H9 (cell line): Measurements from ENCODE around the gene ID4. TPM values are rescaled to one million over a fixed set of nuclear protein-coding genes. Genes with fewer than 3 reads are reported as not detected.

Experiments
- DNase-seq: peaks from one replicate; pipeline ENCODE4 v3.0.0-alpha.2; 2017
- H2AFZ ChIP-seq: one replicate; pipeline ENCODE4 v1.6.1; 2013; ENCODE audit warnings: mild to moderate bottlenecking, low read length, control low read depth, moderate library complexity
- H2AK5ac ChIP-seq: 2 replicates; pipeline ENCODE4 v1.6.1; 2013; ENCODE audit warnings: low read length, control low read depth, mixed read lengths; ENCODE audit not compliant: insufficient read length
- H2BK120ac ChIP-seq: one replicate; pipeline ENCODE4 v1.6.1; 2013; ENCODE audit warnings: low read depth, mild to moderate bottlenecking, low read length, control low read depth, inconsistent platforms; ENCODE audit not compliant: poor library complexity, severe bottlenecking
- H2BK12ac ChIP-seq: 2 replicates; pipeline ENCODE4 v1.6.1; 2013; ENCODE audit warnings: low read length, control low read depth, mixed read lengths, low read depth; ENCODE audit not compliant: insufficient read length
- H2BK15ac ChIP-seq: 2 replicates; pipeline ENCODE4 v1.6.1; 2013; ENCODE audit warnings: low read depth, low read length, control low read depth
- H2BK20ac ChIP-seq: one replicate; pipeline ENCODE4 v1.6.1; 2013; ENCODE audit warnings: low read depth, mild to moderate bottlenecking, low read length, control low read depth, inconsistent platforms; ENCODE audit not compliant: poor library complexity, severe bottlenecking
- H2BK5ac ChIP-seq: 2 replicates; pipeline ENCODE4 v1.6.1; 2013; ENCODE audit warnings: low read length, control low read depth, mixed read lengths; ENCODE audit not compliant: insufficient read length
- H3K14ac ChIP-seq: 2 replicates; pipeline ENCODE4 v1.6.1; 2013; ENCODE audit warnings: low read length, control low read depth; ENCODE audit not compliant: insufficient read depth
- H3K18ac ChIP-seq: 2 replicates; pipeline ENCODE4 v1.6.1; 2013; ENCODE audit warnings: low read depth, mild to moderate bottlenecking, mixed read lengths, low read length, control low read depth; ENCODE audit not compliant: insufficient read length
- H3K23ac ChIP-seq: 2 replicates; pipeline ENCODE4 v1.6.1; 2013; ENCODE audit warnings: low read length, control low read depth, mixed read lengths, low read depth; ENCODE audit not compliant: insufficient read length
- H3K23me2 ChIP-seq: 2 replicates; pipeline ENCODE4 v1.6.1; 2013; ENCODE audit warnings: low read depth, mild to moderate bottlenecking, mixed read lengths, low read length, control low read depth; ENCODE audit not compliant: insufficient read length, poor library complexity, severe bottlenecking
- H3K27ac ChIP-seq: 2 replicates; pipeline ENCODE4 v1.5.1; 2013; ENCODE audit warnings: low read length, control low read depth, mixed read lengths, low read depth; ENCODE audit not compliant: insufficient read length
- H3K27me3 ChIP-seq: 2 replicates; pipeline ENCODE4 v1.6.1; 2013; ENCODE audit warnings: low read length, control low read depth, inconsistent platforms; ENCODE audit not compliant: insufficient read depth
- H3K4ac ChIP-seq: 2 replicates; pipeline ENCODE4 v1.6.1; 2013; ENCODE audit warnings: low read depth, mild to moderate bottlenecking, control low read depth, inconsistent platforms, low read length, moderate library complexity
- H3K4me1 ChIP-seq: 2 replicates; pipeline ENCODE4 v1.6.1; 2013; ENCODE audit warnings: low read length, control low read depth, inconsistent platforms; ENCODE audit not compliant: insufficient read depth
- H3K4me2 ChIP-seq: 2 replicates; pipeline ENCODE4 v1.6.1; 2013; ENCODE audit warnings: low read length, control low read depth, mixed read lengths; ENCODE audit not compliant: insufficient read length, insufficient read depth
- H3K56ac ChIP-seq: 2 replicates; pipeline ENCODE4 v1.6.1; 2013; ENCODE audit warnings: low read depth, mild to moderate bottlenecking, mixed read lengths, low read length, control low read depth; ENCODE audit not compliant: insufficient read length
- H3K79me1 ChIP-seq: 2 replicates; pipeline ENCODE4 v1.6.1; 2013; ENCODE audit warnings: low read depth, mild to moderate bottlenecking, moderate library complexity, low read length, control low read depth, inconsistent platforms; ENCODE audit not compliant: insufficient read depth, poor library complexity, severe bottlenecking
- H3K79me2 ChIP-seq: 2 replicates; pipeline ENCODE4 v1.6.1; 2013; ENCODE audit warnings: low read length, control low read depth, inconsistent platforms; ENCODE audit not compliant: insufficient read depth
- H3K9ac ChIP-seq: 2 replicates; pipeline ENCODE4 v1.6.1; 2013; ENCODE audit warnings: low read length, control low read depth, mixed read lengths; ENCODE audit not compliant: insufficient read length; ENCODE audit errors: extremely low read depth
- H3K9me3 ChIP-seq: one replicate; pipeline ENCODE4 v1.6.1; 2013; ENCODE audit warnings: low read depth, low read length, inconsistent platforms; ENCODE audit not compliant: control insufficient read depth
- H3T11ph ChIP-seq: one replicate; pipeline ENCODE4 v1.6.1; 2013; ENCODE audit warnings: mild to moderate bottlenecking, low read length, control low read depth, inconsistent platforms
- H4K20me1 ChIP-seq: one replicate; pipeline ENCODE4 v1.6.1; 2013; ENCODE audit not compliant: control insufficient read depth, insufficient read length, insufficient read depth
- H4K5ac ChIP-seq: 2 replicates; pipeline ENCODE4 v1.6.1; 2013; ENCODE audit warnings: low read depth, mild to moderate bottlenecking, mixed read lengths, low read length, control low read depth; ENCODE audit not compliant: insufficient read length
- H4K8ac ChIP-seq: replicated peaks from 2 replicates; pipeline ENCODE4 v1.6.1; 2013; ENCODE audit warnings: low read length, control low read depth, mixed read lengths, low read depth; ENCODE audit not compliant: insufficient read length
- H4K91ac ChIP-seq: 2 replicates; pipeline ENCODE4 v1.6.1; 2013; ENCODE audit warnings: low read depth, mild to moderate bottlenecking, moderate library complexity, mixed read lengths, low read length, control low read depth; ENCODE audit not compliant: insufficient read length
- H3K27ac Mint-ChIP-seq, 3 experiments: 2 replicates in 2 of 3; 3 replicates in 1 of 3; pipeline ENCODE4 v1.8.0; 2020 to 2021; ENCODE audit warnings: mixed read lengths in 3 of 3, mild to moderate bottlenecking in 1 of 3, moderate library complexity in 1 of 3
- H3K27me3 Mint-ChIP-seq: 2 replicates; pipeline ENCODE4 v1.8.0; 2021; ENCODE audit warnings: low read depth, mild to moderate bottlenecking, moderate library complexity, mixed read lengths
- H3K36me3 Mint-ChIP-seq, 3 experiments: 2 replicates in 2 of 3; 3 replicates in 1 of 3; pipeline ENCODE4 v1.8.0; 2020 to 2021; ENCODE audit warnings: low read depth in 3 of 3, mixed read lengths in 3 of 3; ENCODE audit not compliant: insufficient read depth in 1 of 3
- H3K4me1 Mint-ChIP-seq, 2 experiments: 2 replicates each; pipeline ENCODE4 v1.8.0; 2020; ENCODE audit warnings: mixed read lengths in 2 of 2
- H3K4me3 Mint-ChIP-seq, 2 experiments: 2 replicates in 1 of 2; 3 replicates in 1 of 2; pipeline ENCODE4 v1.8.0; 2020 to 2021; ENCODE audit warnings: mild to moderate bottlenecking in 2 of 2, mixed read lengths in 2 of 2, moderate library complexity in 1 of 2
- H3K9me3 Mint-ChIP-seq, 2 experiments: 2 replicates in 1 of 2; 3 replicates in 1 of 2; pipeline ENCODE4 v1.8.0; 2020; ENCODE audit warnings: mild to moderate bottlenecking in 2 of 2, mixed read lengths in 2 of 2, moderate library complexity in 1 of 2
- WGBS: extraction: QIAGEN DNeasy Blood & Tissue Kit; methylation state at CpG from one replicate; pipeline ENCODE4 v1.1.7; 2013; ENCODE audit warnings: missing lambda C conversion rate, low lambda C conversion rate, mixed read lengths; ENCODE audit not compliant: insufficient read length; ENCODE audit errors: extremely low coverage; 5-methylcytosine and 5-hydroxymethylcytosine counted together
- total RNA-seq: library from RNA; stranded (reverse); gene quantifications from 2 replicates; pipeline ENCODE4 v1.2.1, GENCODE V29; 2021
- TF ChIP-seq, protein P1 (sequence below): fragments of 200-600 bp; sonication (generic); conservative IDR thresholded peaks from 3 replicates; pipeline ENCODE4 v1.8.0; 2021; ENCODE audit warnings: antibody characterized with exemption, mild to moderate bottlenecking

Gene ID4
- total RNA-seq, 1 experiment from 2014 or later = 14.0 TPM

DNA sequence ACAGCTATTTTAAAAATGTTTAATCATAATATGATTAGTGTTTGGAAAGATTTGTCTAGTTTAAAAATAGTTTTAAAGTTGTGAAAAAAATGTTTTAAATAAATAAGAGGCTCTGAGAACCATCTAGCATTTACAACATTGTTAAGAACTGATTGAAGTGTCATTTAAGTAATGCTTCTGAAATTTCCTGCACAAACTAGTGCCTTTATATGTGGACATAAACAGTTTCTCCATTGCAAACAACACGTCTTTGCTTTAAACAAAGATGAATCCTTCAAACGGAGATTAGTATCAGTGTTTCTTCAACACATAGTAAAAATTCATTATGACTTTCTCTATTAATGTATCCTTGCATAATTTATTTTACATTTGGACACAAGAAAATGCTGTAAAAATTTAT lies 45.9 kb upstream of the ID4 start:
- Histone ChIP-seq H3K27ac (no peak overlapping the region), H3K9me3 (no peaks in the 10 kb centered on the region), H3K56ac (no peak overlapping the region), H2BK120ac (no peak overlapping the region), H4K8ac (no peak overlapping the region), H4K5ac (no peak overlapping the region), H3K23ac (no peak overlapping the region), H3K23me2 (no peaks in the 10 kb centered on the region), H3K79me1 (no peaks in the 10 kb centered on the region), H3K14ac (no peak overlapping the region), H3K79me2 (no peaks in the 10 kb centered on the region; the same call in 1 of the 2 replicates), H3K4me2 (no peak overlapping the region), H2BK20ac (no peak overlapping the region), H4K91ac (no peak overlapping the region), H2BK5ac (no peak overlapping the region), H3K9ac (no peak overlapping the region), H3K27me3 (no peaks in the 10 kb centered on the region), H2AK5ac (no peak overlapping the region), H3K4me1 (no peaks in the 10 kb centered on the region), H2BK12ac (no peak overlapping the region), H4K20me1 (no peaks in the 10 kb centered on the region), H3K18ac (no peak overlapping the region), H2AFZ (no peak overlapping the region), H2BK15ac (no peak overlapping the region), H3K4ac (no peak overlapping the region), H3T11ph (no peak overlapping the region)
- H3K9me3 Mint-ChIP-seq = peaks cover 1% of the 10 kb centered on the region in 2 experiments; a peak in 2 of 5 replicates
- TF ChIP-seq, protein P1, sequence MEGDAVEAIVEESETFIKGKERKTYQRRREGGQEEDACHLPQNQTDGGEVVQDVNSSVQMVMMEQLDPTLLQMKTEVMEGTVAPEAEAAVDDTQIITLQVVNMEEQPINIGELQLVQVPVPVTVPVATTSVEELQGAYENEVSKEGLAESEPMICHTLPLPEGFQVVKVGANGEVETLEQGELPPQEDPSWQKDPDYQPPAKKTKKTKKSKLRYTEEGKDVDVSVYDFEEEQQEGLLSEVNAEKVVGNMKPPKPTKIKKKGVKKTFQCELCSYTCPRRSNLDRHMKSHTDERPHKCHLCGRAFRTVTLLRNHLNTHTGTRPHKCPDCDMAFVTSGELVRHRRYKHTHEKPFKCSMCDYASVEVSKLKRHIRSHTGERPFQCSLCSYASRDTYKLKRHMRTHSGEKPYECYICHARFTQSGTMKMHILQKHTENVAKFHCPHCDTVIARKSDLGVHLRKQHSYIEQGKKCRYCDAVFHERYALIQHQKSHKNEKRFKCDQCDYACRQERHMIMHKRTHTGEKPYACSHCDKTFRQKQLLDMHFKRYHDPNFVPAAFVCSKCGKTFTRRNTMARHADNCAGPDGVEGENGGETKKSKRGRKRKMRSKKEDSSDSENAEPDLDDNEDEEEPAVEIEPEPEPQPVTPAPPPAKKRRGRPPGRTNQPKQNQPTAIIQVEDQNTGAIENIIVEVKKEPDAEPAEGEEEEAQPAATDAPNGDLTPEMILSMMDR = no peak
- WGBS = no CpG with 5 or more reads among the region's 2 CpGs
- peaks cover 0 to 2% (median 1%) of the 10 kb centered on the region in 3 experiments; a peak in 3 of 7 replicates for H3K36me3 Mint-ChIP-seq
- H3K27me3 Mint-ChIP-seq = no peaks in the 10 kb centered on the region
- no peak for DNase-seq
- H3K4me1 Mint-ChIP-seq = peaks cover 12% of the 10 kb centered on the region in 2 experiments
- no peak overlapping the region for H3K27ac Mint-ChIP-seq
- H3K4me3 Mint-ChIP-seq = no peak overlapping the region
